ENCODE data around the gene FAF1.

The FAF1 gene

GRCh38 chr1:50913954-50914353 lies 46.1 kb downstream of the FAF1 start:
- TF ChIP-seq GATA2 (IDR thresholded peaks at IDR 0.05; ENCODE audit: low read depth, low read length) (no peak), GATA3 (IDR thresholded peaks at IDR 0.05; ENCODE audit: low read depth, low read length) (no peak)

- TF ChIP-seq GATA3 (IDR thresholded peaks at IDR 0.05; ENCODE audit: low read depth, low read length) = no peak
- no peak for TF ChIP-seq GATA2 (IDR thresholded peaks at IDR 0.05; ENCODE audit: low read depth, low read length)
Measured at GRCh38 chr1:50902419-50902818, 57.6 kb downstream of the FAF1 start.

GRCh38 chr1:50901872-50902271 lies 58.2 kb downstream of the FAF1 start:
- TF ChIP-seq GATA2 (IDR thresholded peaks at IDR 0.05; ENCODE audit: low read depth, low read length) = no peak
- TF ChIP-seq GATA3 (IDR thresholded peaks at IDR 0.05; ENCODE audit: low read depth, low read length) = no peak

- TF ChIP-seq GATA3 (IDR thresholded peaks at IDR 0.05; ENCODE audit: low read depth, low read length) = no peak
- TF ChIP-seq GATA2 (IDR thresholded peaks at IDR 0.05; ENCODE audit: low read depth, low read length) = no peak
Measured at GRCh38 chr1:50898773-50899172, 61.3 kb downstream of the FAF1 start.

- TF ChIP-seq GATA3 (IDR thresholded peaks at IDR 0.05; ENCODE audit: low read depth, low read length) (no peak), GATA2 (IDR thresholded peaks at IDR 0.05; ENCODE audit: low read depth, low read length) (no peak)
Measured at GRCh38 chr1:50894340-50894739, 65.7 kb downstream of the FAF1 start.

GRCh38 chr1:50893466-50893865 lies 66.6 kb downstream of the FAF1 start:
- TF ChIP-seq GATA2 (IDR thresholded peaks at IDR 0.05; ENCODE audit: low read depth, low read length) (no peak), GATA3 (IDR thresholded peaks at IDR 0.05; ENCODE audit: low read depth, low read length) (no peak)

GRCh38 chr1:50880373-50880772 lies 79.7 kb downstream of the FAF1 start:
- TF ChIP-seq GATA3 (IDR thresholded peaks at IDR 0.05; ENCODE audit: low read depth, low read length) = no peak
- TF ChIP-seq GATA2 (IDR thresholded peaks at IDR 0.05; ENCODE audit: low read depth, low read length) = no peak

GRCh38 chr1:50879137-50879536 lies 80.9 kb downstream of the FAF1 start:
- TF ChIP-seq GATA2 (IDR thresholded peaks at IDR 0.05; ENCODE audit: low read depth, low read length) (no peak), GATA3 (IDR thresholded peaks at IDR 0.05; ENCODE audit: low read depth, low read length) (no peak)

- TF ChIP-seq GATA2 (IDR thresholded peaks at IDR 0.05; ENCODE audit: low read depth, low read length) = no peak
- no peak for TF ChIP-seq GATA3 (IDR thresholded peaks at IDR 0.05; ENCODE audit: low read depth, low read length)
Measured at GRCh38 chr1:50878434-50878833, 81.6 kb downstream of the FAF1 start.

GRCh38 chr1:50877641-50878040 lies 82.4 kb downstream of the FAF1 start:
- TF ChIP-seq GATA2 (IDR thresholded peaks at IDR 0.05; ENCODE audit: low read depth, low read length) (no peak), GATA3 (IDR thresholded peaks at IDR 0.05; ENCODE audit: low read depth, low read length) (no peak)

- no peak for TF ChIP-seq GATA3 (IDR thresholded peaks at IDR 0.05; ENCODE audit: low read depth, low read length)
Measured at GRCh38 chr1:50873458-50874187, 86.4 kb downstream of the FAF1 start.

GRCh38 chr1:50861772-50862171 lies 98.3 kb downstream of the FAF1 start:
- TF ChIP-seq GATA3 (IDR thresholded peaks at IDR 0.05; ENCODE audit: low read depth, low read length) = no peak
- TF ChIP-seq GATA2 (IDR thresholded peaks at IDR 0.05; ENCODE audit: low read depth, low read length) = no peak

GRCh38 chr1:50860702-50861101 lies 99.4 kb downstream of the FAF1 start:
- no peak for TF ChIP-seq GATA3 (IDR thresholded peaks at IDR 0.05; ENCODE audit: low read depth, low read length)
- no peak for TF ChIP-seq GATA2 (IDR thresholded peaks at IDR 0.05; ENCODE audit: low read depth, low read length)

- TF ChIP-seq GATA2 (IDR thresholded peaks at IDR 0.05; ENCODE audit: low read depth, low read length) (no peak), GATA3 (IDR thresholded peaks at IDR 0.05; ENCODE audit: low read depth, low read length) (no peak)
Measured at GRCh38 chr1:50860256-50860655, 99.8 kb downstream of the FAF1 start.

GRCh38 chr1:50859657-50860056 lies 100.4 kb downstream of the FAF1 start:
- TF ChIP-seq GATA3 (IDR thresholded peaks at IDR 0.05; ENCODE audit: low read depth, low read length) = no peak
- no peak for TF ChIP-seq GATA2 (IDR thresholded peaks at IDR 0.05; ENCODE audit: low read depth, low read length)

GRCh38 chr1:50858761-50859160 lies 101.3 kb downstream of the FAF1 start:
- TF ChIP-seq GATA2 (IDR thresholded peaks at IDR 0.05; ENCODE audit: low read depth, low read length) = no peak
- no peak for TF ChIP-seq GATA3 (IDR thresholded peaks at IDR 0.05; ENCODE audit: low read depth, low read length)

All from SH-SY5Y (cell line).